C4-2B (cell line): ENCODE results near the gene WBP1.

Experiments
- CTCF ChIP-seq: fragments of 450-650 bp; conservative IDR thresholded peaks from 2 replicates; pipeline ENCODE4 v1.5.1; 2017; ENCODE audit warnings: mild to moderate bottlenecking
- ZFX ChIP-seq: fragments of 450-650 bp; IDR thresholded peaks from 2 replicates; pipeline ENCODE4 v1.6.1; 2017

- TF ChIP-seq CTCF (no peak), ZFX (no peak)
These were observed 1.1 kb upstream of the WBP1 start for GRCh38 chr2:74457129-74457548.
